K562 (cell line): ENCODE data around the gene REX1BD. TPM values are rescaled to one million over a fixed set of nuclear protein-coding genes. Genes with fewer than 3 reads are reported as not detected.
A peak's percentile ranks its signal among the peaks of the same experiment; 100 is the strongest.

ENCODE experiments used
- CREB1 ChIP-seq, 2 experiments: sonication (generic) in 1 of 2; formaldehyde crosslinking in 1 of 2; IDR thresholded peaks; 2 replicates each; pipeline versions ENCODE4 v1.6.1 to v1.8.0; 2012 to 2022; ENCODE audit warnings: inconsistent platforms in 1 of 2, mild to moderate bottlenecking in 1 of 2, missing genetic modification reagents in 1 of 2, moderate library complexity in 1 of 2
- E2F3 ChIP-seq: fragments of 250-450 bp; sonication (Bioruptor Pico); IDR thresholded peaks from 2 replicates; pipeline ENCODE4 v1.4.0; 2020; ENCODE audit warnings: mild to moderate bottlenecking
- HDGF ChIP-seq: fragments of 450-650 bp; IDR thresholded peaks from 2 replicates; pipeline ENCODE4 v1.6.1; 2016
- PCBP1 ChIP-seq: fragments of 200-400 bp; formaldehyde crosslinking; IDR thresholded peaks from 2 replicates; pipeline ENCODE4 v1.6.1; 2018; ENCODE audit warnings: mild to moderate bottlenecking, low read depth, low read length; ENCODE audit not compliant: poor library complexity, severe bottlenecking
- PCBP2 ChIP-seq: fragments of 200-400 bp; formaldehyde crosslinking; IDR thresholded peaks from 2 replicates; pipeline ENCODE4 v1.6.1; 2018; ENCODE audit warnings: low read length, low read depth, mild to moderate bottlenecking, moderate library complexity; ENCODE audit not compliant: poor library complexity, severe bottlenecking
- POLR2G ChIP-seq: fragments of 200-400 bp; formaldehyde crosslinking; IDR thresholded peaks from 2 replicates; pipeline ENCODE4 v1.6.1; 2017; ENCODE audit warnings: low read depth, mild to moderate bottlenecking, antibody characterized with exemption, low read length, moderate library complexity
- POU5F1 ChIP-seq: fragments of 150-350 bp; IDR thresholded peaks from 2 replicates; pipeline ENCODE4 v1.6.1; 2014; ENCODE audit warnings: borderline replicate concordance, low read length, low read depth, mild to moderate bottlenecking; ENCODE audit not compliant: partially characterized antibody
- RBM25 ChIP-seq: fragments of 200-400 bp; formaldehyde crosslinking; IDR thresholded peaks from 2 replicates; pipeline ENCODE4 v1.6.1; 2018; ENCODE audit warnings: low read length, low read depth, moderate library complexity; ENCODE audit not compliant: severe bottlenecking
- ZNF217 ChIP-seq: sonication (generic); formaldehyde crosslinking; IDR thresholded peaks from 2 replicates; pipeline ENCODE4 v1.8.0; 2022; ENCODE audit warnings: mild to moderate bottlenecking, missing genetic modification reagents
- ZNF274 ChIP-seq: IDR thresholded peaks from 2 replicates; pipeline ENCODE4 v1.6.1; 2011; ENCODE audit warnings: low read depth, mild to moderate bottlenecking, low read length, moderate library complexity, borderline replicate concordance
- ZNF384 ChIP-seq: IDR thresholded peaks from 2 replicates; pipeline ENCODE4 v1.6.1; 2012; ENCODE audit warnings: low read depth, low read length, improper control_type of control experiment
- polyA plus RNA-seq, 8 experiments: library from polyadenylated mRNA; depleted of rRNA in 4 of 8; stranded (reverse) in 5 of 8; unstranded in 3 of 8; fragments of >200 nt; fragmentation: Nextera tagmentation in 2 of 8; fragmentation: Illumina TruSeq in 1 of 8; extraction: Ambion mirVana in 2 of 8; extraction: Trizol in 1 of 8; gene quantifications; 2 replicates each; pipeline versions ENCODE4 v1.2.1 to v1.2.3, GENCODE V29; 2011 to 2014; ENCODE audit warnings: inconsistent platforms in 1 of 8, missing spikeins in 1 of 8
- total RNA-seq, 7 experiments: library from RNA; depleted of rRNA in 6 of 7; stranded (reverse); fragments of >200 nt in 6 of 7; fragmentation: Illumina TruSeq in 2 of 7; extraction: Trizol in 2 of 7; gene quantifications; 2 replicates each; pipeline versions ENCODE4 v1.2.1 to v1.2.3, GENCODE V29; 2011 to 2021; ENCODE audit warnings: low replicate concordance in 1 of 7
- TF ChIP-seq, protein P1 (sequence below): sonication (generic); formaldehyde crosslinking; IDR thresholded peaks from 2 replicates; pipeline ENCODE4 v1.9.0; 2022; ENCODE audit warnings: mild to moderate bottlenecking, missing genetic modification reagents
- TF ChIP-seq, protein P2 (sequence below): fragments of 200-400 bp; formaldehyde crosslinking; IDR thresholded peaks from 2 replicates; pipeline ENCODE4 v1.6.1; 2017; ENCODE audit warnings: mild to moderate bottlenecking, low read depth, low read length, moderate library complexity
- TF ChIP-seq, protein P3 (sequence below): fragments of 250-450 bp; sonication (Bioruptor Pico); IDR thresholded peaks from 2 replicates; pipeline ENCODE4 v1.8.0; 2022; ENCODE audit warnings: moderate library complexity, mild to moderate bottlenecking, inconsistent platforms
- TF ChIP-seq, protein P4 (sequence below): fragments of 250-450 bp; sonication (Bioruptor Pico); IDR thresholded peaks from 2 replicates; pipeline ENCODE4 v1.5.0; 2021
- TF ChIP-seq, protein P5 (sequence below): fragments of 450-650 bp; IDR thresholded peaks from 2 replicates; pipeline ENCODE4 v1.6.1; 2016; ENCODE audit warnings: antibody characterized with exemption
- TF ChIP-seq, protein P6 (sequence below): conservative IDR thresholded peaks from 2 replicates; pipeline ENCODE4 v1.6.1; 2011; ENCODE audit warnings: low read depth, mild to moderate bottlenecking, low read length; ENCODE audit not compliant: control insufficient read depth

The REX1BD gene
- total and polyA plus RNA-seq, 9 of the 15 experiments (the other 6 are each of a cell fraction or from before 2014, with no cell fraction given) = 1.9 to 136 (median 13.8) TPM

DNA sequence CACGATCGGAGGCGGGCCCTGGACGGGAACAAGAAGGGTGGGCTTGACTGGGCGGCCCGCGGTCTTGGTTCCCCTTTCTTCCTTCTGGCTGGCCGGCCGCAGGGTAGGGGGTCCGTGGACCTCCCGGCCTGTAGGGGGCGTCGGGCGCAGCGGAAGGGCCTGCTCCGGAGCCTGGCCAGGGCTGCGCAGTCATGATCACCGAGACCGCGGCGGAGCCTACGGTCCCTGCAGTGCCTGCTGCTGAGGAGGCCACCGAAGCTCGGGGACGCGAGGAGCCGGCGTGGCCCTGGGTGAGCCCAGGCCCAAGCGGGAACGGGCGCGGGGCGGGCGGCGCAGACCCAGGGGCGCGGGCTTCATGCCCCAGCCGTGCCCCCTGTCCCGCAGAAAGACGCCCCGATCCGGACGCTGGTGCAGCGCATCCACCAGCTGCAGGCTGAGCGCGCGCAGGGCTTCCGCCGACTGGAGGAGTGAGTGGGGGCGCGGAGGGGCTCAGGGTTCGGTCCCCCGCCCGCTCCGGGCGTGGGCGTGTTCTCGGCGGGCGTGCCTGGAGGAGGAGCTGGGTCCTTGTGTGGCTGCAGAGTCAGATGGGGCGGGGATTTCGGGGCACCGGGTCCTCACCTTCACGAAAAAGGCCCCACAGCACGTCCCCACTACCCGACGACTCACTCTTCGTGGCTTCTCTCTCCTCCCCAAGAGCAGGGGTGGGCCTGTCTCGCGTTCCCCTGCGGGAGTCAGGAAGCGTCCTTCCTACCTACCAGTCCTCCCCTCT is at the start of gene REX1BD (continued):
- TF ChIP-seq, protein P1, sequence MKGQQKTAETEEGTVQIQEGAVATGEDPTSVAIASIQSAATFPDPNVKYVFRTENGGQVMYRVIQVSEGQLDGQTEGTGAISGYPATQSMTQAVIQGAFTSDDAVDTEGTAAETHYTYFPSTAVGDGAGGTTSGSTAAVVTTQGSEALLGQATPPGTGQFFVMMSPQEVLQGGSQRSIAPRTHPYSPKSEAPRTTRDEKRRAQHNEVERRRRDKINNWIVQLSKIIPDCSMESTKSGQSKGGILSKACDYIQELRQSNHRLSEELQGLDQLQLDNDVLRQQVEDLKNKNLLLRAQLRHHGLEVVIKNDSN (CRISPR knock-in tag) = no peak; the same call in 1 of the 2 replicates
- TF ChIP-seq, protein P2, sequence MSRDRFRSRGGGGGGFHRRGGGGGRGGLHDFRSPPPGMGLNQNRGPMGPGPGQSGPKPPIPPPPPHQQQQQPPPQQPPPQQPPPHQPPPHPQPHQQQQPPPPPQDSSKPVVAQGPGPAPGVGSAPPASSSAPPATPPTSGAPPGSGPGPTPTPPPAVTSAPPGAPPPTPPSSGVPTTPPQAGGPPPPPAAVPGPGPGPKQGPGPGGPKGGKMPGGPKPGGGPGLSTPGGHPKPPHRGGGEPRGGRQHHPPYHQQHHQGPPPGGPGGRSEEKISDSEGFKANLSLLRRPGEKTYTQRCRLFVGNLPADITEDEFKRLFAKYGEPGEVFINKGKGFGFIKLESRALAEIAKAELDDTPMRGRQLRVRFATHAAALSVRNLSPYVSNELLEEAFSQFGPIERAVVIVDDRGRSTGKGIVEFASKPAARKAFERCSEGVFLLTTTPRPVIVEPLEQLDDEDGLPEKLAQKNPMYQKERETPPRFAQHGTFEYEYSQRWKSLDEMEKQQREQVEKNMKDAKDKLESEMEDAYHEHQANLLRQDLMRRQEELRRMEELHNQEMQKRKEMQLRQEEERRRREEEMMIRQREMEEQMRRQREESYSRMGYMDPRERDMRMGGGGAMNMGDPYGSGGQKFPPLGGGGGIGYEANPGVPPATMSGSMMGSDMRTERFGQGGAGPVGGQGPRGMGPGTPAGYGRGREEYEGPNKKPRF = no peak
- TF ChIP-seq PCBP2 = no peak
- TF ChIP-seq HDGF = no peak
- peak; percentile 47; the same call in 1 of the 2 replicates for TF ChIP-seq CREB1 (IDR thresholded peaks at IDR 0.05)
- TF ChIP-seq CREB1 (CRISPR knock-in tag; IDR thresholded peaks at IDR 0.05) = peak; percentile 78
- TF ChIP-seq ZNF384 = peak; percentile 44; the same call in 1 of the 2 replicates
- TF ChIP-seq POU5F1 = no peak
- TF ChIP-seq, protein P3, sequence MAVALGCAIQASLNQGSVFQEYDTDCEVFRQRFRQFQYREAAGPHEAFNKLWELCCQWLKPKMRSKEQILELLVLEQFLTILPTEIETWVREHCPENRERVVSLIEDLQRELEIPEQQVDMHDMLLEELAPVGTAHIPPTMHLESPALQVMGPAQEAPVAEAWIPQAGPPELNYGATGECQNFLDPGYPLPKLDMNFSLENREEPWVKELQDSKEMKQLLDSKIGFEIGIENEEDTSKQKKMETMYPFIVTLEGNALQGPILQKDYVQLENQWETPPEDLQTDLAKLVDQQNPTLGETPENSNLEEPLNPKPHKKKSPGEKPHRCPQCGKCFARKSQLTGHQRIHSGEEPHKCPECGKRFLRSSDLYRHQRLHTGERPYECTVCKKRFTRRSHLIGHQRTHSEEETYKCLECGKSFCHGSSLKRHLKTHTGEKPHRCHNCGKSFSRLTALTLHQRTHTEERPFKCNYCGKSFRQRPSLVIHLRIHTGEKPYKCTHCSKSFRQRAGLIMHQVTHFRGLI (CRISPR knock-in tag) = no peak
- TF ChIP-seq POLR2G = peak; percentile 84
- TF ChIP-seq ZNF274 = no peak; the same call in 1 of the 2 replicates
- TF ChIP-seq, protein P4, sequence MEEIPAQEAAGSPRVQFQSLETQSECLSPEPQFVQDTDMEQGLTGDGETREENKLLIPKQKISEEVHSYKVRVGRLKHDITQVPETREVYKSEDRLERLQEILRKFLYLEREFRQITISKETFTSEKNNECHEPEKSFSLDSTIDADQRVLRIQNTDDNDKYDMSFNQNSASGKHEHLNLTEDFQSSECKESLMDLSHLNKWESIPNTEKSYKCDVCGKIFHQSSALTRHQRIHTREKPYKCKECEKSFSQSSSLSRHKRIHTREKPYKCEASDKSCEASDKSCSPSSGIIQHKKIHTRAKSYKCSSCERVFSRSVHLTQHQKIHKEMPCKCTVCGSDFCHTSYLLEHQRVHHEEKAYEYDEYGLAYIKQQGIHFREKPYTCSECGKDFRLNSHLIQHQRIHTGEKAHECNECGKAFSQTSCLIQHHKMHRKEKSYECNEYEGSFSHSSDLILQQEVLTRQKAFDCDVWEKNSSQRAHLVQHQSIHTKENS = no peak
- TF ChIP-seq, protein P5, sequence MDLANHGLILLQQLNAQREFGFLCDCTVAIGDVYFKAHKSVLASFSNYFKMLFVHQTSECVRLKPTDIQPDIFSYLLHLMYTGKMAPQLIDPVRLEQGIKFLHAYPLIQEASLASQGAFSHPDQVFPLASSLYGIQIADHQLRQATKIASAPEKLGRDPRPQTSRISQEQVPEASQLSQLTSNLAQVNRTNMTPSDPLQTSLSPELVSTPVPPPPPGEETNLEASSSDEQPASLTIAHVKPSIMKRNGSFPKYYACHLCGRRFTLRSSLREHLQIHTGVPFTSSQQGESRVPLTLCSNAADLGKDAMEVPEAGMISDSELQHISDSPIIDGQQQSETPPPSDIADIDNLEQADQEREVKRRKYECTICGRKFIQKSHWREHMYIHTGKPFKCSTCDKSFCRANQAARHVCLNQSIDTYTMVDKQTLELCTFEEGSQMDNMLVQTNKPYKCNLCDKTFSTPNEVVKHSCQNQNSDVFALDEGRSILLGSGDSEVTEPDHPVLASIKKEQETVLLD = peak; percentile 20; the same call in 1 of the 2 replicates
- 0 out of 2 replicates have a peak, but pooled peaks have one; percentile 50 for TF ChIP-seq E2F3
- TF ChIP-seq, protein P6, sequence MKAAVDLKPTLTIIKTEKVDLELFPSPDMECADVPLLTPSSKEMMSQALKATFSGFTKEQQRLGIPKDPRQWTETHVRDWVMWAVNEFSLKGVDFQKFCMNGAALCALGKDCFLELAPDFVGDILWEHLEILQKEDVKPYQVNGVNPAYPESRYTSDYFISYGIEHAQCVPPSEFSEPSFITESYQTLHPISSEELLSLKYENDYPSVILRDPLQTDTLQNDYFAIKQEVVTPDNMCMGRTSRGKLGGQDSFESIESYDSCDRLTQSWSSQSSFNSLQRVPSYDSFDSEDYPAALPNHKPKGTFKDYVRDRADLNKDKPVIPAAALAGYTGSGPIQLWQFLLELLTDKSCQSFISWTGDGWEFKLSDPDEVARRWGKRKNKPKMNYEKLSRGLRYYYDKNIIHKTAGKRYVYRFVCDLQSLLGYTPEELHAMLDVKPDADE = peak; percentile 14; the same call in 1 of the 2 replicates
- TF ChIP-seq RBM25 = peak; percentile 100
- TF ChIP-seq ZNF217 (CRISPR knock-in tag) = no peak
- peak; percentile 97 for TF ChIP-seq PCBP1
